ENCODE data around the gene SYNDIG1. TPM values are rescaled to one million over a fixed set of nuclear protein-coding genes. Genes with fewer than 3 reads are reported as not detected.

SYNDIG1 gene
- total RNA-seq, 1 experiment from 2014 or later: not detected

- no TSS peak for BruUV-seq (replicated peaks)
- Histone ChIP-seq H3K9me3 (ENCODE audit: control insufficient read depth, insufficient read depth, low read depth, low read length) (no peaks in the 10 kb centered on the region), H3K36me3 (ENCODE audit: control insufficient read depth, insufficient read depth, low read length) (no peaks in the 10 kb centered on the region), H3K27ac (ENCODE audit: low read length) (no peak overlapping the region), H3K4me3 (ENCODE audit: low read depth in 2 of 2, low read length in 2 of 2) (no peak overlapping the region), H3K27me3 (ENCODE audit: control insufficient read depth, insufficient read depth, low read length) (peaks cover 4% of the 10 kb centered on the region), H3K4me1 (ENCODE audit: control insufficient read depth, insufficient read depth, low read length) (no peaks in the 10 kb centered on the region)
- CTCF ChIA-PET: no interaction called here
- POLR2A ChIA-PET: no interaction called here
- in situ Hi-C loops (cut with HindIII; ENCODE audit: low pct_unique_long_range_greater_than_20kb, low sequenced_read_pairs): no loop called here
- intact Hi-C loops (cut with micrococcal nuclease; ENCODE audit: unreplicated experiment): no loop called here
- ATAC-seq (no peak), DNase-seq (ENCODE audit: low read depth, low spot score) (no peak)
- TF ChIP-seq SIN3A (IDR thresholded peaks at IDR 0.05; ENCODE audit: borderline replicate concordance, insufficient read depth, low read depth, low read length): no peak
- TF ChIP-seq CTCF (IDR thresholded peaks at IDR 0.05): no peak
- TF ChIP-seq REST (IDR thresholded peaks at IDR 0.05; ENCODE audit: insufficient read depth in 1 of 2, low read depth in 2 of 2, low read length in 1 of 2): no peak
- TF ChIP-seq TCF7L2 (IDR thresholded peaks at IDR 0.05; ENCODE audit: low read depth, low read length): no peak
- TF ChIP-seq POLR2AphosphoS5 (IDR thresholded peaks at IDR 0.05; ENCODE audit: low read depth, low read length): no peak
Observed at GRCh38 chr20:24431279-24432045, 38.0 kb upstream of the SYNDIG1 start.

- POLR2A ChIA-PET: interaction anchor here (0.6 kb wide), 1 partner anchor 69 kb away, joined by 3 read pairs; no protein-coding TSS in a partner anchor
- Histone ChIP-seq H3K27me3 (ENCODE audit: control insufficient read depth, insufficient read depth, low read length) (peaks cover 7% of the 10 kb centered on the region), H3K27ac (ENCODE audit: low read length) (no peak overlapping the region)
Observed at GRCh38 chr20:24432046-24432442, 37.4 kb upstream of the SYNDIG1 start.

More at GRCh38 chr20:24432046-24432442, 37.4 kb upstream of the SYNDIG1 start:
- Histone ChIP-seq H3K36me3 (ENCODE audit: control insufficient read depth, insufficient read depth, low read length) (no peaks in the 10 kb centered on the region), H3K4me3 (ENCODE audit: low read depth in 2 of 2, low read length in 2 of 2) (no peak overlapping the region), H3K4me1 (ENCODE audit: control insufficient read depth, insufficient read depth, low read length) (no peaks in the 10 kb centered on the region), H3K9me3 (ENCODE audit: control insufficient read depth, insufficient read depth, low read depth, low read length) (no peaks in the 10 kb centered on the region)
- in situ Hi-C loops (cut with HindIII; ENCODE audit: low pct_unique_long_range_greater_than_20kb, low sequenced_read_pairs) (no loop called here), intact Hi-C loops (cut with micrococcal nuclease; ENCODE audit: unreplicated experiment) (no loop called here)
- DNase-seq (ENCODE audit: low read depth, low spot score) (no peak), ATAC-seq (no peak)
- CTCF ChIA-PET: no interaction called here
- BruUV-seq (replicated peaks): no TSS peak
- TF ChIP-seq TCF7L2 (IDR thresholded peaks at IDR 0.05; ENCODE audit: low read depth, low read length) (no peak), POLR2AphosphoS5 (IDR thresholded peaks at IDR 0.05; ENCODE audit: low read depth, low read length) (no peak), REST (IDR thresholded peaks at IDR 0.05; ENCODE audit: insufficient read depth in 1 of 2, low read depth in 2 of 2, low read length in 1 of 2) (no peak), CTCF (IDR thresholded peaks at IDR 0.05) (no peak), SIN3A (IDR thresholded peaks at IDR 0.05; ENCODE audit: borderline replicate concordance, insufficient read depth, low read depth, low read length) (no peak)

Data from Panc1 (cell line).